ENCODE results near the gene ZBTB9. TPM values are rescaled to one million over a fixed set of nuclear protein-coding genes. Genes with fewer than 3 reads are reported as not detected.

ZBTB9 gene
- total RNA-seq, 2 donors from 2014 or later, result 18.0 to 20.6 TPM

- Histone ChIP-seq H3K4me1 (ENCODE audit: control insufficient read depth, insufficient read depth, low read length) (peaks cover 10% of the 10 kb centered on the region), H3K36me3 (ENCODE audit: control insufficient read depth, insufficient read depth, low read length) (no peaks in the 10 kb centered on the region), H3K4me3 (ENCODE audit: low read length) (peak overlapping the region; percentile 83), H3K9me3 (ENCODE audit: control insufficient read depth, low read length) (no peaks in the 10 kb centered on the region), H3K27ac (ENCODE audit: low read depth, low read length) (no peak overlapping the region), H3K9ac (ENCODE audit: extremely low read depth, low read length, poor library complexity, severe bottlenecking) (no peak overlapping the region), H3K27me3 (ENCODE audit: control insufficient read depth, insufficient read depth, low read length, poor library complexity, severe bottlenecking) (no peaks in the 10 kb centered on the region)
- Mint-ChIP-seq H3K27me3 (ENCODE audit: insufficient read depth) (no peaks in the 10 kb centered on the region), H3K36me3 (ENCODE audit: low read depth) (peaks cover 19% of the 10 kb centered on the region), H3K4me3 (peak overlapping the region; percentile 86), H3K9me3 (no peaks in the 10 kb centered on the region), H3K27ac (peak overlapping the region; percentile 39), H3K4me1 (peaks cover 67% of the 10 kb centered on the region)
- peak; percentile 75 for DNase-seq
- WGBS, 2 experiments (ENCODE audit: insufficient coverage in 1 of 2, insufficient read length in 1 of 2), result 0% methylated on average over 68 of the region's 79 CpGs; no CpG with 5 or more reads in 1 of the 2 experiments
- TF ChIP-seq, protein P1, sequence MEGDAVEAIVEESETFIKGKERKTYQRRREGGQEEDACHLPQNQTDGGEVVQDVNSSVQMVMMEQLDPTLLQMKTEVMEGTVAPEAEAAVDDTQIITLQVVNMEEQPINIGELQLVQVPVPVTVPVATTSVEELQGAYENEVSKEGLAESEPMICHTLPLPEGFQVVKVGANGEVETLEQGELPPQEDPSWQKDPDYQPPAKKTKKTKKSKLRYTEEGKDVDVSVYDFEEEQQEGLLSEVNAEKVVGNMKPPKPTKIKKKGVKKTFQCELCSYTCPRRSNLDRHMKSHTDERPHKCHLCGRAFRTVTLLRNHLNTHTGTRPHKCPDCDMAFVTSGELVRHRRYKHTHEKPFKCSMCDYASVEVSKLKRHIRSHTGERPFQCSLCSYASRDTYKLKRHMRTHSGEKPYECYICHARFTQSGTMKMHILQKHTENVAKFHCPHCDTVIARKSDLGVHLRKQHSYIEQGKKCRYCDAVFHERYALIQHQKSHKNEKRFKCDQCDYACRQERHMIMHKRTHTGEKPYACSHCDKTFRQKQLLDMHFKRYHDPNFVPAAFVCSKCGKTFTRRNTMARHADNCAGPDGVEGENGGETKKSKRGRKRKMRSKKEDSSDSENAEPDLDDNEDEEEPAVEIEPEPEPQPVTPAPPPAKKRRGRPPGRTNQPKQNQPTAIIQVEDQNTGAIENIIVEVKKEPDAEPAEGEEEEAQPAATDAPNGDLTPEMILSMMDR (conservative IDR thresholded peaks at IDR 0.05), result peak; percentile 55
Observed at GRCh38 chr6:33427585-33428223, 26.7 kb upstream of the ZBTB9 start.

DNA sequence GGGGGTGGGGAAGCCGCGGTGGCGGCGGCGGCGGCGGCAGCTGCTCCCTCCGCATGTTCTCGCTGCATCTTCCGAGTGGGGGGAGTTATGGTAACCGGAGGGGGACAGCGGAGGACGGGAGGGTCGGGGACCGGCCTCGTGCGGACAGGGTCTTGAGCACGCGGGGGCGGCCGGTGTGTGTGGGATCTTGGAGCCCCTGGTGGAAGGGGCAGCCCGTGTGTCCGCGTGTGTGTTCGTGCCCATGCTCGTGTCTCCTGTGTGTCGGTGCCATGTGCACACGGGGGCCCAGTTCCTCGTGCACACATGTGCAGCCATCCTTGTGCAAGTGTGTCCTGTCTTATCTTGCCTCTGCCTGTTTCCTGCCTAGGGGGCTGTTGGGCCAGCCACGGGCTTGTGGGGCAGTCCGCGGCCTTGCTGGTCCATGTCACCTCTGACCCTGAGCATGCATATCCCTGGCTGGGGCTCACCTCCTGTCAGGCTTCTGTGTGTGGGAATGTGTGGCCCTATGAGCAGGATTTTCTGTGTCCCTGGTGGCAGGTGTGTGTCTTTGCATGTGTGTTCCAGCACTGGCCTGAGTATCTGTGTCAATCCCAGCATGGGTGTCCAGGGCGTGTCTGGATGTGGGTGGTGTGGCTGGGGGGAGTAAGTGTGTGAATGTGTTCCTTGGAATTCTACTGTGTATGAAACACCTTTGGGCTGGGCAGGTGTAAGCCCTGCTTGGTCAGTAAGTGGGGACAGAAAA is 26.0 kb upstream of the ZBTB9 start:
- Histone ChIP-seq H3K9me3 (ENCODE audit: control insufficient read depth, low read length) (no peaks in the 10 kb centered on the region), H3K4me1 (ENCODE audit: control insufficient read depth, insufficient read depth, low read length) (peaks cover 11% of the 10 kb centered on the region), H3K4me3 (ENCODE audit: low read length) (peak overlapping the region; percentile 67), H3K27me3 (ENCODE audit: control insufficient read depth, insufficient read depth, low read length, poor library complexity, severe bottlenecking) (no peaks in the 10 kb centered on the region), H3K9ac (ENCODE audit: extremely low read depth, low read length, poor library complexity, severe bottlenecking) (no peak overlapping the region), H3K36me3 (ENCODE audit: control insufficient read depth, insufficient read depth, low read length) (no peaks in the 10 kb centered on the region), H3K27ac (ENCODE audit: low read depth, low read length) (no peak overlapping the region)
- DNase-seq, result peak; percentile 79
- peaks cover 17% of the 10 kb centered on the region for H3K36me3 Mint-ChIP-seq (ENCODE audit: low read depth)
- H3K4me1 Mint-ChIP-seq, result peaks cover 74% of the 10 kb centered on the region
- peak overlapping the region; percentile 86 for H3K4me3 Mint-ChIP-seq
- TF ChIP-seq, protein P1 (conservative IDR thresholded peaks at IDR 0.05), result peak; percentile 62
- 32 to 33% methylated on average over 14 to 27 of the region's 33 CpGs for WGBS, 2 experiments (ENCODE audit: insufficient coverage in 1 of 2, insufficient read length in 1 of 2)
- no peaks in the 10 kb centered on the region for H3K27me3 Mint-ChIP-seq (ENCODE audit: insufficient read depth)
- H3K9me3 Mint-ChIP-seq, result no peaks in the 10 kb centered on the region
- H3K27ac Mint-ChIP-seq, result peak overlapping the region; percentile 95

- Histone ChIP-seq H3K9ac (ENCODE audit: extremely low read depth, low read length, poor library complexity, severe bottlenecking) (no peak overlapping the region), H3K9me3 (ENCODE audit: control insufficient read depth, low read length) (no peaks in the 10 kb centered on the region), H3K36me3 (ENCODE audit: control insufficient read depth, insufficient read depth, low read length) (no peaks in the 10 kb centered on the region), H3K27me3 (ENCODE audit: control insufficient read depth, insufficient read depth, low read length, poor library complexity, severe bottlenecking) (no peaks in the 10 kb centered on the region), H3K4me3 (ENCODE audit: low read length) (no peak overlapping the region), H3K27ac (ENCODE audit: low read depth, low read length) (peak overlapping the region; percentile 20), H3K4me1 (ENCODE audit: control insufficient read depth, insufficient read depth, low read length) (peaks cover 11% of the 10 kb centered on the region)
- Mint-ChIP-seq H3K4me3 (peak overlapping the region; percentile 86), H3K27me3 (ENCODE audit: insufficient read depth) (no peaks in the 10 kb centered on the region), H3K27ac (peak overlapping the region; percentile 28), H3K9me3 (no peaks in the 10 kb centered on the region), H3K4me1 (peaks cover 77% of the 10 kb centered on the region), H3K36me3 (ENCODE audit: low read depth) (peaks cover 11% of the 10 kb centered on the region)
- WGBS, 2 experiments (ENCODE audit: insufficient coverage in 1 of 2, insufficient read length in 1 of 2), result 84 to 90% methylated on average over 2 to 5 of the region's 5 CpGs
- TF ChIP-seq, protein P1 (conservative IDR thresholded peaks at IDR 0.05), result no peak
- DNase-seq, result no peak
Observed at GRCh38 chr6:33428966-33429749, 25.2 kb upstream of the ZBTB9 start.

All from endodermal cell (in vitro differentiated cells).